Measurements from ENCODE around the gene PCSK6. TPM values are rescaled to one million over a fixed set of nuclear protein-coding genes. Genes with fewer than 3 reads are reported as not detected.
A peak's percentile ranks its signal among the peaks of the same experiment; 100 is the strongest.

The PCSK6 gene
- total RNA-seq, 2 donors from 2014 or later: 0.61 to 2.1 TPM

GRCh38 chr15:101310161-101310480 is 179.4 kb downstream of the PCSK6 start:
- Mint-ChIP-seq H3K36me3 (no peaks in the 10 kb centered on the region), H3K9me3 (no peaks in the 10 kb centered on the region), H3K27ac (no peak overlapping the region)
- ATAC-seq: no peak
- no peak for DNase-seq (ENCODE audit: low spot score in 2 of 2)

- Mint-ChIP-seq H3K9me3 (no peaks in the 10 kb centered on the region), H3K27ac (no peak overlapping the region), H3K36me3 (no peaks in the 10 kb centered on the region)
- DNase-seq (ENCODE audit: low spot score in 2 of 2) (peak in 1 of 2 donors; percentile 39), ATAC-seq (no peak)
Observed at GRCh38 chr15:101309436-101310160, 179.9 kb downstream of the PCSK6 start.

GRCh38 chr15:101308604-101309435 is 180.7 kb downstream of the PCSK6 start:
- ATAC-seq (no peak), DNase-seq (ENCODE audit: low spot score in 2 of 2) (peak in 1 of 2 donors; percentile 28)
- no peaks in the 10 kb centered on the region for H3K9me3 Mint-ChIP-seq
- H3K27ac Mint-ChIP-seq: no peak overlapping the region
- H3K36me3 Mint-ChIP-seq: no peaks in the 10 kb centered on the region

GRCh38 chr15:101307897-101308603 is 181.5 kb downstream of the PCSK6 start:
- no peak overlapping the region for H3K27ac Mint-ChIP-seq
- H3K36me3 Mint-ChIP-seq: no peaks in the 10 kb centered on the region
- peak in 1 of 2 donors; percentile 49 for DNase-seq (ENCODE audit: low spot score in 2 of 2)
- no peak for ATAC-seq
- no peaks in the 10 kb centered on the region for H3K9me3 Mint-ChIP-seq

- DNase-seq (ENCODE audit: low spot score in 2 of 2) (peak in 1 of 2 donors; percentile 42), ATAC-seq (no peak)
- Mint-ChIP-seq H3K36me3 (no peaks in the 10 kb centered on the region), H3K9me3 (no peaks in the 10 kb centered on the region), H3K27ac (peak overlapping the region in 1 of 2 donors; percentile 43)
Observed at GRCh38 chr15:101307048-101307896, 182.2 kb downstream of the PCSK6 start.

- Mint-ChIP-seq H3K9me3 (no peaks in the 10 kb centered on the region), H3K36me3 (no peaks in the 10 kb centered on the region)
- no peak for ATAC-seq
Observed at GRCh38 chr15:101306341-101307047, 183.0 kb downstream of the PCSK6 start.

GRCh38 chr15:101305820-101306255 is 183.7 kb downstream of the PCSK6 start:
- ATAC-seq: no peak
- peak in 1 of 2 donors; percentile 37 for DNase-seq (ENCODE audit: low spot score in 2 of 2)
- no peaks in the 10 kb centered on the region for H3K9me3 Mint-ChIP-seq
- no peaks in the 10 kb centered on the region for H3K36me3 Mint-ChIP-seq
- no peak overlapping the region for H3K27ac Mint-ChIP-seq

More at GRCh38 chr15:101306341-101307047, 183.0 kb downstream of the PCSK6 start:
- H3K27ac Mint-ChIP-seq: peak overlapping the region; percentile 43 to 47
- DNase-seq (ENCODE audit: low spot score in 2 of 2): no peak

- Mint-ChIP-seq H3K27ac (no peak overlapping the region), H3K36me3 (no peaks in the 10 kb centered on the region), H3K9me3 (no peaks in the 10 kb centered on the region)
- ATAC-seq (no peak), DNase-seq (ENCODE audit: low spot score in 2 of 2) (peak in 1 of 2 donors; percentile 31)
Observed at GRCh38 chr15:101303408-101303807, 186.1 kb downstream of the PCSK6 start.

GRCh38 chr15:101296418-101297405 is 192.8 kb downstream of the PCSK6 start:
- Mint-ChIP-seq H3K36me3 (peaks cover 18 to 27% of the 10 kb centered on the region in 2 donors), H3K9me3 (no peaks in the 10 kb centered on the region), H3K27ac (peak overlapping the region in 1 of 2 donors; percentile 96)
- DNase-seq (ENCODE audit: low spot score in 2 of 2): no peak
- ATAC-seq: no peak

GRCh38 chr15:101295607-101296161 is 193.8 kb downstream of the PCSK6 start:
- DNase-seq (ENCODE audit: low spot score in 2 of 2) (peak in 1 of 2 donors; percentile 68), ATAC-seq (peak in 1 of 2 donors; percentile 67)
- H3K9me3 Mint-ChIP-seq: no peaks in the 10 kb centered on the region
- H3K36me3 Mint-ChIP-seq: peaks cover 18 to 27% of the 10 kb centered on the region in 2 donors
- H3K27ac Mint-ChIP-seq: peak overlapping the region; percentile 83 to 96

- DNase-seq (ENCODE audit: low spot score in 2 of 2) (peak; percentile 97 to 99), ATAC-seq (peak; percentile 83 to 88)
- Mint-ChIP-seq H3K36me3 (peaks cover 18 to 33% of the 10 kb centered on the region in 2 donors), H3K9me3 (no peaks in the 10 kb centered on the region), H3K27ac (peak within 1 kb of the TSS; percentile 96 to 98)
Observed at GRCh38 chr15:101294731-101295606, 194.5 kb downstream of the PCSK6 start, which contains the start of gene SNRPA1. Gene SNRPA1 (minus strand): TSS chr15:101295248. CDS start chr15:101295178, 70 bp downstream.

GRCh38 chr15:101293122-101293521 is 196.4 kb downstream of the PCSK6 start:
- no peaks in the 10 kb centered on the region for H3K9me3 Mint-ChIP-seq
- H3K36me3 Mint-ChIP-seq: peaks cover 27 to 47% of the 10 kb centered on the region in 2 donors
- ATAC-seq: no peak
- no peak for DNase-seq (ENCODE audit: low spot score in 2 of 2)
- H3K27ac Mint-ChIP-seq: peak overlapping the region; percentile 96 to 98

GRCh38 chr15:101288905-101289513 is 200.5 kb downstream of the PCSK6 start:
- DNase-seq (ENCODE audit: low spot score in 2 of 2) (peak in 1 of 2 donors; percentile 29), ATAC-seq (peak; percentile 29 to 37)
- Mint-ChIP-seq H3K9me3 (no peaks in the 10 kb centered on the region), H3K27ac (peak overlapping the region; percentile 31 to 61), H3K36me3 (peaks cover 19 to 53% of the 10 kb centered on the region in 2 donors)
